NCI-H2171 treated with DMSO at 0.1 percent for 48 hours (cell line): ENCODE data around the gene KRT35.

Source experiments
- DNase-seq: peaks from one replicate; lab custom pipeline; 2025; lab: John Stamatoyannopoulos, UW

Gene KRT35

DNA sequence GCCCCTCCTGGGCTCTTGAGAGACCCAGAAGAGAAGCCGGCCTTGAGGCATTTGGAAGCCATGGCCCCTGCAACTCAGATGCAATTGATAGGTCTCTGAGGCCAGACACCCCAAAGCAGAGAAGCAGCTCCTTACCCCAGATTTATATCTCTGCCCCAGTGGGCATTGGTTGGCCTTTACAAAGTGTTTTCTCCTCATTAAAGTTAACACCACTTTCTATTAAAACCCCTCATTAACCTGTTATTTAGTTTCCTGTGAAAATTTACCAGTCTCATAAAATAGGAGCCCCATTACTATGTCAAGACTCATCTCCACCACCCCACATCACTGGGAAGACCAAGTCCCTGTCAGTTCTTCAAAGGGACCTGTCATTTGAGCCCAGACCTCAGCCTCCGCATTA, at the start of gene KRT35:
TSS of gene KRT35 (minus strand) at position 116 of the 400 bp plus-strand sequence. CDS start at position 62, 54 bp downstream.
- no peak for DNase-seq

- DNase-seq, result no peak
These were observed 49.4 kb upstream of the KRT35 start for GRCh38 chr17:41530062-41531048.

- DNase-seq, result no peak
These were observed 48.6 kb upstream of the KRT35 start for GRCh38 chr17:41529491-41529915.

- peak; percentile 17 for DNase-seq
These were observed 48.0 kb upstream of the KRT35 start for GRCh38 chr17:41528959-41529353.

GRCh38 chr17:41527063-41528023, 46.4 kb upstream of the KRT35 start:
- DNase-seq, result no peak

- no peak for DNase-seq
These were observed 43.3 kb upstream of the KRT35 start for GRCh38 chr17:41524261-41524660.

DNA sequence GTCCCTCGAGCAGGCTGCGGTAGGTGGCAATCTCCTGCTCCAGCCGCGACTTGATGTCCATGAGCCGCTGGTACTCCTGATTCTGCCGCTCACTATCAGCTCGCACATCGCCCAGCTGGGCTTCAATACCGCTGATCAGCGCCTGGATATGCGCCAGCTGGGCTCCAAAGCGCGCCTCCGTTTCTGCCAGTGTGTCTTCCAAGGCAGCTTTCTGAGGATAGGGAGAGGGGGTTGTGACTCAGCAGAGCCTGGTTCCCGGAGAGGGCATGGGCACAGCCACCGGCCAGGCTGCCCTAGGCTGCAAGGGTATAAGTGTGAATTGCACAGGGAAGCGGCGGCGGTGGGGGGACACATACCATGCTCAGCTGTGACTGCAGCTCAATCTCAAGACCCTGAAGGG, 42.8 kb upstream of the KRT35 start:
- no peak for DNase-seq

DNA sequence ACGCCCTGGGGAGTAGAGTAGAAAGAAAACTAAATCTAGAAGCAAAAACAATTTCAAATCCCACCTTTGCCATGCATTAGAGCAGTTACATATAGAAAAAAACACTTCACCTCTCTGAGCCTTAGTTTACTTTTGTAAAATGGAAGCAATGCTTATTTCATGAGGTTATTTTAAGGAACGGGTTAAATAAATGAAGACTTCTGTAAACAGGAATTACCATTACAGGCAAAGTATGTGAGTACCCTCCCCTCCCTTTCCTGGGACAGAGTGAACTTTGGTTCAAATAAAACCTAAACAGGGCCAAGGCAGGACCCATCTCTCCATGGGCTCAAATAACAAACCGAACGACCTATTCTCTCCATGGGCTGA, 42.3 kb upstream of the KRT35 start:
- no peak for DNase-seq

GRCh38 chr17:41522301-41523224, 41.6 kb upstream of the KRT35 start:
- DNase-seq, result no peak

DNA sequence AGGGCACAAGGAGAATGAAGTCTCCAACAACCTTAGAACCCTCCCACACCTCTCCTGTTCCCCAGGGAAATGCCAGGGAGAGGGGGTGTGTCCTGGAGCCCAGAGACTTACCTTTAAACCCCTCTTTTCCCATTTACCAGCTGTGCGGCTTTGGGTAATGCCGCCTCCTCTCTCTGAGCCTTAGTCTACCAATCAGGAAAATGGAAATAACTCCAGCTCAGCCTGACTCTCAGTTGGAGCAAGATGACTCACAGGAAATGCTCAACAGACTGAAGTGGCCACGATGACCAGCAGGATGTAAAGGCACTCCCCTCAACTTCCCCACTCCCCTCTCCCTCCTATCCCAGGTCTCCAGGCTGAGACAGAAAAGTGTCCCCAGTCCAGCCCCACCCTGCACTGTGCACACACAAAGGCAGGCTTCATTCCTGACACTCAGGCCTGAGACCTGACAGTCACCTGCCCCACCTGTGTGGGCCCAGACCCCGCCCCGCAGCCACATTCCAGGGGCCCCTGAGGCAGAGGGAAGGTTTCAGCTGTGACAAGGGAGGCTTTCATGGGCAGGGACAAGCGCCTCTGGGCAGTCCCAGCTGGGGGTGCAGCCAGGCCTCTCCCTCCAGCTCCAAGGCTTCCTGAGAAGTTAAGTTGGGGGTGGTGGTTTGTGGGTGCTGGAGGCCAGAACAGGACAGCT, 40.8 kb upstream of the KRT35 start:
- peak; percentile 10 for DNase-seq

DNA sequence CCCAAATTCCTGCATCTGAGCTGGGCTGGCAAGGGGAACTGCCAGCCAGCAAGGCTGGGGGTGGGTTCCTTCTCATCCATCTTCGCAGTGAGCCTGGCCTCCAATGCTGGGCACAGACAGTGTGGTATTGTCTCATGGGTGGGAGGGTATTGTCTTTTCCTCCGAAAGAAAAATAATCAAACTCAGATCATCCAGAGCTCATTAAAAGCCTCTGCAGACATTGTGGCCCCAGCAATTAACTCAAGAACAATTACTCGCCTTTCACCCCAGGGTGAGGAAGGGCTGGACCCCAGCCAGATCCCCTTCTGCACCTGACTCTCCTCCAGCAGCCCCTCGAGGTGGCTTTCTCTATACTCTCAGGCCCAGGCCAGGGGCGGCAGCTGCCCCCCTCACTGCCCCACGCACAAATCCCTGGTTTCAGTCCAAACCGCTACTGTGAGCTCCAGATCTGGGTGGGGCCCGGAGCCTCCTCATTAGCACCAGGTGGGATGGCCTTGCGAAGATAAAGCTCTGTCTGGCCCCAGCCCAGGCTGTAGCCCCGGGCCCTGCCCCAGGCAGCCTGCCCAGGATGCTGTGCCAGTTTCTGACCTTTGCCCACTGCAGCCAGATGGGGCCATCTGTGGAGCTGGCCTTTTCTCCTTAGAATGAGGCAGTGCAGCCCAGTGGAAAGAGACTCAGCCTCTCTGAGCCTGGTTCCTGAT, 40.0 kb upstream of the KRT35 start:
- peak; percentile 52 for DNase-seq

- DNase-seq, result peak; percentile 97
These were observed 38.7 kb upstream of the KRT35 start for GRCh38 chr17:41519501-41520224.

- DNase-seq, result peak; percentile 94
These were observed 38.0 kb upstream of the KRT35 start, which contains the start of gene KRT15 for GRCh38 chr17:41518789-41519449. Gene KRT15 (minus strand): TSS chr17:41518890. CDS start chr17:41518827, 63 bp downstream.

DNA sequence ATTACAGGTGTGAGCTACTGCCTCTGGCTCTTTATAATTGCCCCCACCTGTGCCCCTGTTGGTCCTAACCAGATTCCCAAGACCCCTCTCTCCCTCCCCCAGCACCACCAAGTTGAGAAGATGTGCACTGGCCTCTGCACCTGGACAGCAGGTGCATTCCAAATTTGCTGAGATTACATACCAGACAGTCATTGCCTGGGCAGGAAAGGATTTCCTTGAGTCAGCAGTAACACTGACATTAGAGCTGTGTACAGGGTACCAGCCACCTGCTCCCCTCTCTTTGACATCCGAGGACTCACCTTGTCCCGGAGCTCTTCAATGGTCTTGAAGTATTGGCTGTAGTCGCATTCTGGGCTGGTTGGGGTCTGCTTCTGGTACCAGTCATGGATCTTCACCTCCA, 37.1 kb upstream of the KRT35 start:
- DNase-seq, result peak; percentile 27

DNA sequence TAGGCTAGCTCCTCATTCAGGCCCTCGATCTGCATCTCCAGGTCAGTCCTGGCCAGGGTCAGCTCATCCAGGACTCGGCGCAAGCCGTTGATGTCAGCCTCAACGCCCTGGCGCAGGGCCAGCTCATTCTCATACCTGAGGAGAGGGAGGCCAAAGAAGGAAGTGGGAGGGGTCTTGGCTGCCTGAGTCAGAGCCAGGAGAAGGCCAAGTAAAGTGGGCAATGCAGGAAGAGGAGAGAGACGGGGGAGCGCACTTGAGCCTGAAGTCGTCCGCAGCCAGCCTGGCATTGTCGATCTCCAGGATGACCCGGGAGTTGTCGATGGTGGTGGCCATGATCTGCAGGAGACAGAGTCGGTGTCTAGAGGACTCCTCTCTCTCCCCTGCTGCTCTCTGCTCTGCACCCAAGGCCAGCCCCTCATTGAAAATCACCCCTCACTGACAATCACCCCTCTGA, 35.9 kb upstream of the KRT35 start:
- no peak for DNase-seq

DNA sequence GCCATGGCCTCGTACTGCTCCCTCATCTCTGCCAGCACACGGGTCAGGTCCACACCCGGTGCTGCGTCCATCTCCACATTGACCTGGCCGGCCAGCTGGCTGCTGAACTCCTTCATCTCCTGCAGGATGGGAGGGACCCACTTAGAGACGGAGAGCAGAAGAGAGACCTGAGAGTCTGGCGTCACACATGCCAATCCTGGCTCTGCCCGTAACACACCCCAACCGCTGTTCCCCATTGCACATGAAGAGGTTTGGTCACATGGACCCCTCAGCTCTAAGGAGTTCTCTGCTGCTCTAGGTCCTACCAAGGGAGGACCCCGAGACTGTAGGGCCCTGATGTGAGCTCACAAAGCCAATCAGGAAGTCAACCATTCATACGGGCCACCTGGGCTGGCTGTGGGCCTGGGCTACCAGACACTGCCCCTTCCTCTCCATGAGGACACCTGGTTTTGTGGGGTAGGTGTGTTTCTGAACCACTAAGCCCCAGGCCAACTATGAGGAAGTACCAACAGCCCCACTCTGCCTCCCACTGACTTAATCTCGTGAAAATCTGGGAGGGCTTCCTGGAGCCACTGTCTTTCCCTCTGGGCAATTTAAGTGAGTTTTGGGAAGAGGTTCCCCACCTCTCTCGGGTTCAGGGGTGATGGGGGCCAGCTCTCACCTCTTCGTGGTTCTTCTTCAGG, 35.3 kb upstream of the KRT35 start:
- DNase-seq, result no peak

DNA sequence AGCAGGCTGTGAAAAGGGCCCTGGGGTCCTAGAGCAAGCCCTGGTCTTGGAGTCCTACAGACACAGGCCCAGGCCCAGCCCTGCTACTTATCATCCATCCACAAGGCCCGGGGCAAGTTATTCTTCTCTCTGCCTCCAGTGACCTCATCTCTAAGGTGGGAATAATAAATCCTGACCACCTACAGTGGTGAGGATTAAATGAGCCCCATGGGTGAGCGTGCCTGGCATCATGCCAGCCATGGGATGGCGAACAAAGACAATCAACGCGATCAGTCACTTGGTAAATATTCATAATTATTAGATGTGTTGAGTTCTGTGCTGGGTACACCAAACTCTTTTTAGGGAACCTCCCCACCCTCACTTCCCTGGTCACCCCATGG, 32.2 kb upstream of the KRT35 start:
- DNase-seq, result no peak

DNA sequence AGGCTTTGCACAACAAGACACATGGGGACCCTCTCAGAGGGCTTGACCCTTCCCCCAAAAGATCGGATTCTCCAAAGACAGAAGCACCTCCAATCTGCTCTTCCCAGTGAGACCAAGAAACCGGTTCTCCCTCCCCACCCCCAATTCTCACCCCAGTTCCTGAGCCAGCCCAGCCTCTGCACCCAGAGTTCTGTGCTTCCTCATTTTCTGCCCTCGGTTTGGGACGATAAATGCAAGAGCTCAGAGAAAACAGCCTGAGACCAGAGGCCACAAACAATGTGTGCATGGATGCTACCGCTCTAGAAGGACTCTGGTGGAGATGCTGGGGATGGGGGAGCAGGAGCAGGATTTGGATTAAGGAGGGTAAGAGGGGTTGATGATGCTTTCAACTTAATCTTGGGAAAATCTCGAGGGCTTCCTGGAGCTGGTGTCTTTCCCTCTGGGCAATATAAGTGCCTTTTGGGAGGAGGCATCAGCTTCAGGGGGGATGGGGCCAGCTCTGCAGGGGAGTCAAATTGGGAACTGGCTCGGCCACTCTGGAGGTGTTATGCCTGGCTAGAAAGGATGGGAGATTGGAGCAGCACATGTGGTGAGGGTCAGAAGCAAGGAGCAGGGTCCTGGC, 31.7 kb upstream of the KRT35 start:
- DNase-seq, result no peak
